ENCODE measurements around the gene ZNF438. TPM values are rescaled to one million over a fixed set of nuclear protein-coding genes. Genes with fewer than 3 reads are reported as not detected.

ZNF438 gene
- total RNA-seq, 1 donor = 4.3 TPM

DNA sequence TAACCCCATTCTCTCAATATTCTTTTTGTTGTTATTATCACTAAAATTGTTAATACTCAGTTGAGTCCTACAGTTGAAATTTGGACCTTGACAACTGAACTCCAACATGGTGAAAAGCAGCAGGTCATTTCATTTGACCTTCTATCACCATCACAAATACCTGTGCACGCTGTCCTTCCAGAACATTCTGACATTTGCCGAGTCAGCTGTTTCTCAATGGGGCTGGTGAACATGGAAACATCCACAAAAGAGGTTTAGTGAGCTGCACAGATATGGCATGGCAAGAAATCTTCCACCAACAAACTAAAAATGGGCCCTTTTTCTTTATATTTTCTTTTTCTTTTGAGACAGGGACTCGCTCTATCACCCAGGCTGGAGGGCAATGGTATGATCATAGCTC is 169.7 kb downstream of the ZNF438 start:
- H3K9me3 ChIP-seq (ENCODE audit: low read depth, low read length) = no peaks in the 10 kb centered on the region
- no peak for DNase-seq (ENCODE audit: insufficient read length, low spot score, missing footprints)
- TF ChIP-seq, protein P1, sequence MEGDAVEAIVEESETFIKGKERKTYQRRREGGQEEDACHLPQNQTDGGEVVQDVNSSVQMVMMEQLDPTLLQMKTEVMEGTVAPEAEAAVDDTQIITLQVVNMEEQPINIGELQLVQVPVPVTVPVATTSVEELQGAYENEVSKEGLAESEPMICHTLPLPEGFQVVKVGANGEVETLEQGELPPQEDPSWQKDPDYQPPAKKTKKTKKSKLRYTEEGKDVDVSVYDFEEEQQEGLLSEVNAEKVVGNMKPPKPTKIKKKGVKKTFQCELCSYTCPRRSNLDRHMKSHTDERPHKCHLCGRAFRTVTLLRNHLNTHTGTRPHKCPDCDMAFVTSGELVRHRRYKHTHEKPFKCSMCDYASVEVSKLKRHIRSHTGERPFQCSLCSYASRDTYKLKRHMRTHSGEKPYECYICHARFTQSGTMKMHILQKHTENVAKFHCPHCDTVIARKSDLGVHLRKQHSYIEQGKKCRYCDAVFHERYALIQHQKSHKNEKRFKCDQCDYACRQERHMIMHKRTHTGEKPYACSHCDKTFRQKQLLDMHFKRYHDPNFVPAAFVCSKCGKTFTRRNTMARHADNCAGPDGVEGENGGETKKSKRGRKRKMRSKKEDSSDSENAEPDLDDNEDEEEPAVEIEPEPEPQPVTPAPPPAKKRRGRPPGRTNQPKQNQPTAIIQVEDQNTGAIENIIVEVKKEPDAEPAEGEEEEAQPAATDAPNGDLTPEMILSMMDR (IDR thresholded peaks at IDR 0.05; ENCODE audit: extremely low read depth, low read depth, low read length) = no peak
- H3K27ac ChIP-seq (ENCODE audit: low read depth, low read length) = peak overlapping the region; percentile 13
- no peak overlapping the region for H2AFZ ChIP-seq (ENCODE audit: low read length)
- no peak overlapping the region for H3K4me3 ChIP-seq (ENCODE audit: insufficient read depth, low read length)
- H3K27me3 ChIP-seq (ENCODE audit: insufficient read depth, low read length) = no peaks in the 10 kb centered on the region
- H3K4me2 ChIP-seq (ENCODE audit: insufficient read depth, low read length) = no peak overlapping the region
- peaks cover 29% of the 10 kb centered on the region for H3K4me1 ChIP-seq (ENCODE audit: insufficient read depth, low read length)
- no peaks in the 10 kb centered on the region for H3K36me3 ChIP-seq (ENCODE audit: insufficient read depth, low read length)
- no peaks in the 10 kb centered on the region for H3K79me2 ChIP-seq (ENCODE audit: insufficient read depth, low read length)
- no peaks in the 10 kb centered on the region for H4K20me1 ChIP-seq (ENCODE audit: insufficient read depth, low read length)

DNA sequence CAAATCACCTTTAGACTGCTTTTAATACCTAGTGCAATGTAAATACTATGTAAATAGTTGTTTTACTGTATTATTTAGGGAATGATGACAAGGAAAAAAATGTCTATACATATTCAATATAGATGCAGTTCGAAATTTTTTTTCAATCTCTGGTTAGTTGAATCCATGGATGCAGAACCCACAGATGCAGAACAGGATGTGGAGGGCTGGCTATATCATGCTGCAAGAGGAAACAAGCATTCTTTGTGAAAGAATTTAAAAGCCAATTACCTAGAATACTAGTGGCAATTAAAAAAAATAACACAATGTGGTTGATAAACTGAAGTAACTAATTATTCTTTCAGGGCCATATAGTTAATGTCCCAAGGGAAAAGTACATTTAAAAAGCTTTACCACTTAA is 170.4 kb downstream of the ZNF438 start:
- Histone ChIP-seq H3K79me2 (ENCODE audit: insufficient read depth, low read length) (no peaks in the 10 kb centered on the region), H3K9me3 (ENCODE audit: low read depth, low read length) (no peaks in the 10 kb centered on the region), H3K27me3 (ENCODE audit: insufficient read depth, low read length) (no peaks in the 10 kb centered on the region), H3K4me3 (ENCODE audit: insufficient read depth, low read length) (no peak overlapping the region), H3K4me2 (ENCODE audit: insufficient read depth, low read length) (no peak overlapping the region), H2AFZ (ENCODE audit: low read length) (no peak overlapping the region), H4K20me1 (ENCODE audit: insufficient read depth, low read length) (no peaks in the 10 kb centered on the region), H3K36me3 (ENCODE audit: insufficient read depth, low read length) (no peaks in the 10 kb centered on the region), H3K27ac (ENCODE audit: low read depth, low read length) (no peak overlapping the region), H3K4me1 (ENCODE audit: insufficient read depth, low read length) (peaks cover 29% of the 10 kb centered on the region)
- no peak for DNase-seq (ENCODE audit: insufficient read length, low spot score, missing footprints)
- TF ChIP-seq, protein P1 (IDR thresholded peaks at IDR 0.05; ENCODE audit: extremely low read depth, low read depth, low read length) = no peak

DNA sequence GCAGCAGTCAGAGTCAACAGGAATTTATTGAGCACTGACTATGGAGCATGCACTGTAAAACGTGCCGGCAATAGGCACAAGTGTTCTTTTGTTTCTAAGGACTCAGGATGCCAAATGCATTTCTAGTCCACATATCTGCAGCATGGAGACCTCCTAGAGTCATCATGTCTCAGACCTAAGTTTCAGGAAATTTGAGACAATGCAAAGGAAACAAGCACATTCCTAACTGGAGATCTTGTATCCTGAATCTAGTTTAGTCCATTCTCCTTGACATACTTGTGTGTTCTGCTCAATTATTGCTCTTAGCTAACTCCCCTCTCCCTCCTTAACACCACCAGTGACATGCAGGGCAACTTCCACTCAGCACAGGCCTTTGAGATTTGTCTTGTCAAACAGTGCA is 173.2 kb downstream of the ZNF438 start:
- no peaks in the 10 kb centered on the region for H3K36me3 ChIP-seq (ENCODE audit: insufficient read depth, low read length)
- no peak overlapping the region for H3K27ac ChIP-seq (ENCODE audit: low read depth, low read length)
- peaks cover 29% of the 10 kb centered on the region for H3K4me1 ChIP-seq (ENCODE audit: insufficient read depth, low read length)
- no peaks in the 10 kb centered on the region for H4K20me1 ChIP-seq (ENCODE audit: insufficient read depth, low read length)
- no peak overlapping the region for H3K4me2 ChIP-seq (ENCODE audit: insufficient read depth, low read length)
- no peaks in the 10 kb centered on the region for H3K79me2 ChIP-seq (ENCODE audit: insufficient read depth, low read length)
- H3K9me3 ChIP-seq (ENCODE audit: low read depth, low read length) = no peaks in the 10 kb centered on the region
- TF ChIP-seq, protein P1 (IDR thresholded peaks at IDR 0.05; ENCODE audit: extremely low read depth, low read depth, low read length) = no peak
- H3K27me3 ChIP-seq (ENCODE audit: insufficient read depth, low read length) = no peaks in the 10 kb centered on the region
- no peak overlapping the region for H3K4me3 ChIP-seq (ENCODE audit: insufficient read depth, low read length)
- DNase-seq (ENCODE audit: insufficient read length, low spot score, missing footprints) = no peak
- H2AFZ ChIP-seq (ENCODE audit: low read length) = no peak overlapping the region

DNA sequence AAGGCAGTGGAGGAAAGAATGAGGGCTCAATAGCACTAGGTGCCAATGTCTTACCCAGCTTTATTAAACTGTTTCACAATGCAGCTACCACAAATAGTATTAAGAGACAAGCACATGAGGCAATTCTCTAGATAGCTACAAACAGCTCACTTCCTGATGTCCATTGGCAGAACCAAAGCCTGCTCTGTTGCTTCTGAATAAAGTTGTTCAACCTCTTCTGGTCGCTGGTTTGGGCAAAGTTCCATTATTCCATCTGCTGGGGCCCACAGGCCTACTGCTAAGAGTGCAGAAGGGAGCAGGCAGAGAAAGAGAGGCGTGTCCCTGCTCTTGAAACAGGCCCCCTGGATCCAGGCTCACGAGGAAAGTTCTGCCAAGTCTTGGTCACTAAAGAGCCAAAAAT is 173.9 kb downstream of the ZNF438 start:
- H3K4me2 ChIP-seq (ENCODE audit: insufficient read depth, low read length) = no peak overlapping the region
- H3K27ac ChIP-seq (ENCODE audit: low read depth, low read length) = no peak overlapping the region
- no peaks in the 10 kb centered on the region for H3K27me3 ChIP-seq (ENCODE audit: insufficient read depth, low read length)
- H3K79me2 ChIP-seq (ENCODE audit: insufficient read depth, low read length) = no peaks in the 10 kb centered on the region
- peak overlapping the region; percentile 62 for H2AFZ ChIP-seq (ENCODE audit: low read length)
- TF ChIP-seq, protein P1 (IDR thresholded peaks at IDR 0.05; ENCODE audit: extremely low read depth, low read depth, low read length) = no peak
- no peaks in the 10 kb centered on the region for H3K9me3 ChIP-seq (ENCODE audit: low read depth, low read length)
- peaks cover 24% of the 10 kb centered on the region for H3K4me1 ChIP-seq (ENCODE audit: insufficient read depth, low read length)
- no peaks in the 10 kb centered on the region for H3K36me3 ChIP-seq (ENCODE audit: insufficient read depth, low read length)
- no peaks in the 10 kb centered on the region for H4K20me1 ChIP-seq (ENCODE audit: insufficient read depth, low read length)
- DNase-seq (ENCODE audit: insufficient read length, low spot score, missing footprints) = no peak
- H3K4me3 ChIP-seq (ENCODE audit: insufficient read depth, low read length) = no peak overlapping the region

All from osteoblast (primary cell).